BJ (cell line): ENCODE data around the gene TMOD1. TPM values are rescaled to one million over a fixed set of nuclear protein-coding genes. Genes with fewer than 3 reads are reported as not detected.
A peak's percentile ranks its signal among the peaks of the same experiment; 100 is the strongest.

Experiments used
- CTCF ChIA-PET: fragments of 350-600 bp; formaldehyde crosslinking; extraction: SDS; loops from one replicate; lab custom pipeline; 2021; ENCODE audit warnings: antibody characterized with exemption, inconsistent platforms; lab: Yijun Ruan, JAX
- POLR2A ChIA-PET: fragments of 300-600 bp; sonication (Branson Sonifier 250); formaldehyde crosslinking; extraction: SDS; loops from one replicate; lab custom pipeline; 2021; ENCODE audit warnings: antibody characterized with exemption; lab: Charles Lee
- DNase-seq: peaks from one replicate; pipeline ENCODE4 v3.0.0-alpha.2; 2011; ENCODE audit warnings: low read depth
- H3K27me3 ChIP-seq: 2 replicates; pipeline ENCODE4 v1.6.0; 2011; ENCODE audit warnings: low read length; ENCODE audit not compliant: control insufficient read depth, insufficient read depth
- H3K36me3 ChIP-seq: 2 replicates; pipeline ENCODE4 v1.5.1; 2011; ENCODE audit warnings: low read length; ENCODE audit not compliant: control insufficient read depth, insufficient read depth
- H3K4me3 ChIP-seq: 2 replicates; pipeline ENCODE4 v1.5.1; 2011; ENCODE audit warnings: low read depth, mild to moderate bottlenecking, control low read depth, low read length
- CTCF ChIP-seq: IDR thresholded peaks from 2 replicates; pipeline ENCODE4 v1.5.1; 2011; ENCODE audit warnings: low read depth, mild to moderate bottlenecking, control low read depth, inconsistent platforms, low read length, moderate library complexity; ENCODE audit not compliant: insufficient read depth
- polyA plus RNA-seq: library from polyadenylated mRNA; depleted of rRNA; stranded (reverse); fragments of >200 nt; gene quantifications from 2 replicates; pipeline ENCODE4 v1.2.3, GENCODE V29; 2011

Gene TMOD1
- polyA plus RNA-seq, 1 experiment = 0.06 TPM

- Histone ChIP-seq H3K36me3 (no peaks in the 10 kb centered on the region), H3K4me3 (no peak overlapping the region), H3K27me3 (no peaks in the 10 kb centered on the region)
- no peak for TF ChIP-seq CTCF
- CTCF ChIA-PET = interaction anchor here (0.9 to 8.0 kb wide), 2 partner anchors 15 to 162 kb away, joined by 3 to 37 read pairs; no protein-coding TSS in a partner anchor
- POLR2A ChIA-PET = no interaction called here
- DNase-seq = no peak
These were observed 129.1 kb downstream of the TMOD1 start for GRCh38 chr9:97630591-97630990.

DNA sequence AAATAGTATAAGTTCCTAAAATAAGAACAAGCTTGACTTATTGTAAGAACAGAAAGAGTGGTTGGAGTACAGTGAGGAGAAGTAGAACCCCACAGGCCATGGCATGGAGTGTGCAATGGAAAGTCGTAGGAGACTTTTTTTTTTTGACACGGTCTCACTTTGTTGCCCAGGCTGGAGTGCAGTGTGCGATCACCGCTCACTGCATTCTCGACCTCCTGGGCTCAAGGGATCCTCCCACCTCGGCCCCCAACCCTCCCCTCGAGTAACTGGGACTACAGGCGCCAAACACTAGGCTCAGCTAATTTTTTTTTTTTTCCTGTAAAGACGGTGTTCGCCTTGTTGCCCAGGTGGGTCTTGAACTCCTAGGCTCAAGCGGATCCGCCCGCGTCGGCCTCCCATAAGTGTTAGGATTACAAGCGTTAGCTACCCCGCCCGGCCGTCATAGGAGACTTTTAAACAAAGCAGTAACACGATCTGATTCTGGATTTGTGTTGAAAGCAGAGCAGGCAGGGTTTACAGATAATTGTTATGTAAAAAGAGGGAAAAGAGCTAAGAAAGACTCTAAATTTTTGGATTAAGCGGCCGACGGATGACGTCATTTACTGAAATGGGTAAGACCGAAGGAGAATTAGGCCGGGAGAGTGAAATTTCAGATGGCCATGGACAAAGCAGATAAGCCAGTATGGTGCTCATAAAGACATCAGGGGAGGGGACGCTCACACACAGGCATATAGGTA is 130.9 kb downstream of the TMOD1 start:
- peak overlapping the region; percentile 88 for H3K4me3 ChIP-seq
- CTCF ChIA-PET = interaction anchor here (0.6 to 8.0 kb wide), 6 partner anchors 17 to 268 kb away, joined by 3 to 37 read pairs (median 3); no protein-coding TSS in a partner anchor

GRCh38 chr9:97632985-97633858 is 131.8 kb downstream of the TMOD1 start, which contains the start of the genes NCBP1 and TSTD2:
TSS of gene NCBP1 (plus strand) at chr9:97633821. CDS start at chr9:97633882, 61 bp downstream.
TSS of gene TSTD2 (minus strand) at chr9:97633368. CDS start at chr9:97627562, 5,806 bp downstream.
- peak; percentile 90 for DNase-seq
- no peaks in the 10 kb centered on the region for H3K36me3 ChIP-seq
- CTCF ChIA-PET = interaction anchor here (0.6 to 8.0 kb wide), 6 partner anchors 17 to 267 kb away, joined by 3 to 37 read pairs (median 3); no protein-coding TSS in a partner anchor
- peak within 1 kb of the TSS; percentile 88 for H3K4me3 ChIP-seq
- H3K27me3 ChIP-seq = no peaks in the 10 kb centered on the region
- no peak for TF ChIP-seq CTCF
- POLR2A ChIA-PET = interaction anchor here (0.6 kb wide), 1 partner anchor 597 kb away, joined by 3 read pairs; no protein-coding TSS in a partner anchor

More for the DNA sequence above, 130.9 kb downstream of the TMOD1 start:
- POLR2A ChIA-PET = no interaction called here
- no peak for TF ChIP-seq CTCF
- no peaks in the 10 kb centered on the region for H3K27me3 ChIP-seq
- peak; percentile 44 for DNase-seq
- no peaks in the 10 kb centered on the region for H3K36me3 ChIP-seq

DNA sequence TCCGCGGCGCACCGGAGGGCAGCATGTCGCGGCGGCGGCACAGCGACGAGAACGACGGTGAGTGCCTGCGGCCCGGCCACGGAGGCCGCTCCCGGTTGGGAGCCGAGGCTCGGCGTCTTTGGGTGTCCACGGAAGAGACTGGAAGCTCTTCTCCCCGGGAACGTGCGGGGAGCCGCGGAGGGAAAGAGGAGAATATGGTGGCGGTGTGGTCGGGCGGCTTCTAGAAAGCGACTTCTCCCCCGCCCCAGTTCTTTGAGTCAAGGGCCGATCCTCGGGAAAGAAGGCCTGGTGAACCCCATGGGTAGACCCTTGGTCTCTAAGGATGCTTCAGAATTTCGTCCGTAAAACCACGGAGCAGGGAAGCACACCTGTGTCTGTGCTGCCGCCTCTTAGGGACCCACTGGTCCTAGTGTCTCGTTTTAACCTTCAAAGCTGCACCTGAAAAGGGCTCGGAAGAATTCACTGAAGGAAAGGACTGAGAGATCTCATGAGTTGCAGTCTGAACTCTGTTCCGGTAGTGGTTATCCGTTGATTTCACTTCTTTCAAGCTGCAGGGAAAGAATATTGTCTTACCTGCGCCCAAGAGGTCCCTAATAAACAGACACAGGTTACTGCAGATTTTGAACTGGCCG is 132.5 kb downstream of the TMOD1 start:
- peak overlapping the region; percentile 88 for H3K4me3 ChIP-seq
- H3K36me3 ChIP-seq = no peaks in the 10 kb centered on the region
- TF ChIP-seq CTCF = no peak
- DNase-seq = no peak
- ChIA-PET POLR2A (interaction anchor here (0.6 kb wide), 1 partner anchor 596 kb away, joined by 3 read pairs; no protein-coding TSS in a partner anchor), CTCF (interaction anchor here (0.5 to 8.0 kb wide), 4 partner anchors 18 to 267 kb away, joined by 3 to 37 read pairs (median 4); no protein-coding TSS in a partner anchor)
- H3K27me3 ChIP-seq = no peaks in the 10 kb centered on the region
